Kidney glomerular epithelial cell (primary cell): ENCODE data around the gene HJURP.

Experiments
- DNase-seq: peaks from one replicate; lab custom pipeline; 2025; lab: John Stamatoyannopoulos, UW

HJURP gene

DNA sequence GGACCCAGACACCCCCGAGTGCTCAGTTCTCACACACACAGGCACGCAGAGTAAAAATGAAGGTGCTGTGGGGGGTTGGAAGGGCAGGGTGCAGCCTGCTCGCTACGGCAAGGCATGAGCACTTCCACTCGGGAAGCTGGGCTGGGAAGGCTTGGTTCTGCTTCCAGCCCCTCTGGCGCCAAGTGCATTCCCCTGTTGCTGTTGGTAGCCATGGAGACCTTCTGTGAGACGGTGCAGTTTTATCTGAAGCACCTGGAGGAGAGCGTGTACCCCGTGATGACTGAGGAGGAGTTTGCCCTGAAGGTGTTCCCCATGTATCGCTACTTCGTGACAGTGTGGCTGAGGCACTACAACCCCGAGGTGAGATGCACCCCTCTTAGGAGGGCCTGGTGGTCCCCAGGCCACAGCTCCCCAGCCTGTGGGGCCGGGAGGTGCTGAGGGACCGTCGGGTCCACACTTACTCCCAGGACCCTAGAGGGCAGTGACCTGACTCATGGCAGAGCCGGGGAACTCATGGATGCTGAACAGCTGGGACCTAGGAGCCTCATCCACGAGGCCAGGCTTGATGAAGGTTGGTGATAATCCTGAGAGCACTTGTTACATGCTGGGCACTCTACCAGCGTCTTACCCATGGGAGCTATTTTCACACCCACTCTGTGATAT, 60.7 kb downstream of the HJURP start:
- no peak for DNase-seq

GRCh38 chr2:233792720-233793119, 61.6 kb downstream of the HJURP start:
- no peak for DNase-seq

DNA sequence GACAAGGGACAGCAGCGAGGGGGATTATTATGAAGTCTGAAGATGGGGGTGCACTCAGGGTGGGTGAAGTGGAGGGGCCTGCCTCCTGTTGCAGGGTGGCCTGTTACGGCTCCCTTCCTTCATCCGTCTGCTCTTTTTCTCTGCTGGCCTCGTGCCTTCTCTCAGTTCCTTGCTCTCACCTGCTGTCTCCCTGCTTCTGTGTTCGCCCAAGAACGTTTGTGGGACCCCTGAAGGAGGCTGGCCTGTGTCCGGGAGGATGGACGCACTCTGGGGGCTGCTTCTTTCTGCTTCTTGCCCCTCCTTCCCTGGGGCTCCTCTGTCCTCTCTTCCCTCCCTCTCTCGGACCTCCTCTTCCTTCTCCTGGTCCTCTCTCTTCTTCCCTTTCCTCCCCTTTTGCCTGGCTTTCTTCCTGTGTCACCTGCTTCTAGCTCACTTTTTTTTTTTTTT, 62.4 kb downstream of the HJURP start:
- no peak for DNase-seq

- no peak for DNase-seq
Measured at GRCh38 chr2:233791151-233791882, 63.0 kb downstream of the HJURP start.

DNA sequence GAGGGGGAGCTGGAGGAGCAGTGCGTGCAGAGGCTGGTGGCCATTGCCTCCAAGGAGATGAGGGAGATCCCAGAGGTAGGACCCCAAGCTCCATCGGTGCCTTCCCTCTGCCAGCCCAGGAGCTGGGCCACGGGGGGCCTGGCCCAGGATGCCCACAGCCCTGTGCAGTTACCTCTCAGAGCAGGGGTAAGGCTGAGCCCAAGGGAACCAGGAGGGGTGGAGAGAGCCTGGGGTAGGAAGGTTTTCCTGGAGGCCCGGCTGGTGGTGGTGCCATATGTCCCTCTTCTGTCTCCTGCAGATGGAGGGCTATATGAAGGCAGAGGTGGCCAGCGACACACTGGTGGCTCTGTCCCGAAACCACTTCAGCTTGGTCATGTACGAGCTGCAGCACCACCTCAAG, 64.8 kb downstream of the HJURP start:
- no peak for DNase-seq
